ENCODE results near the gene GMIP.

The GMIP gene

GRCh38 chr19:19637523-19638251, 5.8 kb downstream of the GMIP start:
- DNase-seq (ENCODE audit: low read depth in 1 of 2, low spot score in 1 of 2), result no peak
- TF ChIP-seq CTCF (IDR thresholded peaks at IDR 0.05; ENCODE audit: insufficient read depth, low read length) (no peak), POLR2AphosphoS5 (IDR thresholded peaks at IDR 0.05; ENCODE audit: low read depth) (no peak), GABPA (IDR thresholded peaks at IDR 0.05; ENCODE audit: low read depth) (no peak), REST (IDR thresholded peaks at IDR 0.05; ENCODE audit: insufficient replicate concordance, low read depth) (no peak), SPI1 (IDR thresholded peaks at IDR 0.05; ENCODE audit: borderline replicate concordance, low read depth) (no peak)
- Histone ChIP-seq H3K27me3 (ENCODE audit: insufficient read depth, poor library complexity, severe bottlenecking) (no peaks in the 10 kb centered on the region), H3K4me3 (replicated peaks; ENCODE audit: insufficient read depth, low read length) (no peak overlapping the region), H3K27ac (replicated peaks) (no peak overlapping the region)

- no peak for DNase-seq (ENCODE audit: low read depth in 1 of 2, low spot score in 1 of 2)
- H3K4me3 ChIP-seq (replicated peaks; ENCODE audit: insufficient read depth, low read length), result no peak overlapping the region
- no peaks in the 10 kb centered on the region for H3K27me3 ChIP-seq (ENCODE audit: insufficient read depth, poor library complexity, severe bottlenecking)
- TF ChIP-seq SPI1 (IDR thresholded peaks at IDR 0.05; ENCODE audit: borderline replicate concordance, low read depth), result no peak
- TF ChIP-seq REST (IDR thresholded peaks at IDR 0.05; ENCODE audit: insufficient replicate concordance, low read depth), result no peak
- no peak for TF ChIP-seq GABPA (IDR thresholded peaks at IDR 0.05; ENCODE audit: low read depth)
- no peak for TF ChIP-seq POLR2AphosphoS5 (IDR thresholded peaks at IDR 0.05; ENCODE audit: low read depth)
- TF ChIP-seq CTCF (IDR thresholded peaks at IDR 0.05; ENCODE audit: insufficient read depth, low read length), result no peak
- no peak overlapping the region for H3K27ac ChIP-seq (replicated peaks)
These were observed 6.3 kb downstream of the GMIP start for GRCh38 chr19:19637186-19637522.

GRCh38 chr19:19636573-19637185, 6.8 kb downstream of the GMIP start:
- TF ChIP-seq SPI1 (IDR thresholded peaks at IDR 0.05; ENCODE audit: borderline replicate concordance, low read depth), result no peak
- no peak for TF ChIP-seq REST (IDR thresholded peaks at IDR 0.05; ENCODE audit: insufficient replicate concordance, low read depth)
- no peak for TF ChIP-seq POLR2AphosphoS5 (IDR thresholded peaks at IDR 0.05; ENCODE audit: low read depth)
- no peak for TF ChIP-seq GABPA (IDR thresholded peaks at IDR 0.05; ENCODE audit: low read depth)
- TF ChIP-seq CTCF (IDR thresholded peaks at IDR 0.05; ENCODE audit: insufficient read depth, low read length), result no peak
- Histone ChIP-seq H3K27me3 (ENCODE audit: insufficient read depth, poor library complexity, severe bottlenecking) (no peaks in the 10 kb centered on the region), H3K4me3 (replicated peaks; ENCODE audit: insufficient read depth, low read length) (no peak overlapping the region), H3K27ac (replicated peaks) (no peak overlapping the region)
- DNase-seq (ENCODE audit: low read depth in 1 of 2, low spot score in 1 of 2), result no peak

Data from HL-60 (cell line).